Measurements from ENCODE around the gene PTRH2.
A peak's percentile ranks its signal among the peaks of the same experiment; 100 is the strongest.
"Not testable (repeated sequence)": the region's sequence is repeated elsewhere in the genome, so short reads cannot be mapped to it uniquely, and the experiment has no call there.

PTRH2 gene

GRCh38 chr17:59707149-59707970, at the start of gene PTRH2, which contains the start of gene VMP1:
Gene PTRH2, minus strand, starts transcription at chr17:59707430. Its CDS starts 9,452 bp downstream, at chr17:59697978.
Gene VMP1, plus strand, starts transcription at chr17:59707654. Its CDS starts 23,793 bp downstream, at chr17:59731447.
- DNase-seq (ENCODE audit: low spot score), result peak; percentile 100

DNA sequence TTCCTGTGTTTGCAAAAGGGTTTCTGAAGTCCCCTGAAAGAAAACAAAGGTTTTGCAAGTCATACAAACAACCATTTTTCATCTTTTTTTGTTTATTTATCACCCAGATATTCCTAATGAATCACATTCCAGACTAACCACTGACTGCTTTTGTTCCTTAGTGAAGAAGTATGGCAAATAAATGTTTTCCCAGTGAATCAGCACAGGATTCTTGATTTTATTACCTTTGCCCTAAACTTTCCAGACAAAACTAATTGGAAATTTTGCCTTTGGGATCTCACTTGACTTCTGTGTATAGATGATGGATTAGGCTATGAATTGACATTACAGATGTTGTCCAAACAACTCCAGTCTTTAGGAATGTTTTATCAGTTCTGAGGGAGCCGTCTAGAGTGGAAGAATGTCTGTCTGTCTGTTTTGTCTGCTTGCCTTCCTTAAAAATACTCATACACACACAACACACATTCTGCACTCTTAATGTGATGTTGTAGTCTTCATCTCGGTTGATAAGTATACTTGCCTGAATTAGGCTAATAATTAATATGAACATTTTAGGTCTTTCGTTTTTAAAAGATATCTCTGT, 49.1 kb upstream of the PTRH2 start:
- DNase-seq (ENCODE audit: low spot score), result no peak

DNA sequence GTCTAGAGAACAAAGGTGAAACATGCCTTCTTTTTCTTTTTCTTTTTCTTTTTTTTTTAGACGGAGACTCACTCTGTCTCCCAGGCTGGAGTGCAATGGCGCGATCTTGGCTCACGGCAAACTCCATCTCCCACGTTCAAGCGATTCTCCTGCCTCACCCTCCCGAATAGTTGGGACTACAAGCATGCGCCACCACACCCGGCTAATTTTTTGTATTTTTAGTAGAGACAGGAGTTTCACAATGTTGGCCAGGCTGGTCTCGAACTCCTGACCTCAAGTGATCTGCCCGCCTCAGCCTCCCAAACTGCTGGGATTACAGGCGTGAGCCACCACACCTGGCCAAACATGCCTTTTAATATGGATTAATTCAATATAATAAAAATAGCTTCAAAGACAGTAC, 47.8 kb upstream of the PTRH2 start:
- not testable (repeated sequence) for DNase-seq (ENCODE audit: low spot score)

- DNase-seq (ENCODE audit: low spot score), result no peak
Observed at GRCh38 chr17:59754552-59754951, 47.3 kb upstream of the PTRH2 start.

DNA sequence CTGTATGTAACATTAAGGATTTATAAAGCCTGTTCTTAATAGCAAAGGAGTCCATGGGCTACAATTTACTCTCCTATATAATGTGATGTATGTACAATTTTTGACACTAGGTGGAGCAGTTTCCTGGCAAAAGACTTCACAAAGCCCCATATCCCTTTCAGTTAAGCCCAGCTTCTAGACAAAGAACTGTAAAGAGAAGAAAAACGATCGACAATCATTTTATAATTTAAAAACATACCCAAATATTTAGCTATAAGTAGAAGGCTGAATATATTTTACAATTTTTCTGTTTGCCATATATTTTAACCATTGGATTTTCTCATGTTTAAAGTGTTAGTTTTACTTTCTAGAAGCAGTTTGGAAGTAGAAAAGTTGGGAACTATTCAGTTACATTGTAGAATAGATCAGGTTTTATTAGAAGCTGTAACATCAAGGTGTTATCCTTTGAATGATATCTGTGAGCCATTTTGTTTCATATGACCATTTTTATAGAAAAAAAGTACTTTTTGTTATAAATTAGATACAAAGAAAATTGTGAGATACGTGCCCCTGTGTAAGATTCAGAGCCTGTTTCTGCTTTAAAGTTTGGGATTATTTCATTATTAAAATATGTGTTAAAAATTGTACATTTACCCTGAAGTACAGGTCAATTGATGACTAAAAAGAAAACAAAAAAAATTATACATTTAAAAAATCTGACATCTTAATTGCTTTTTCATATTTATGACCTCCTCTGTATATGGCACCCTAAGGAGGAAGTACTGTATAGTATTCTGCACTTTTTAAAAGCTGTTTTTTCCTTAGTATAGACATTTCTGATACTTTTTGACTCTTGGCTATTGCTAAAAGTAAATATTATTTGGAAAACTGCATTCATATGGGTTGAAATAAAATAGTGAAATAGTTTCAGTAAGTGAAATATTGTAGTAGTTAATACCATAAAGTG, 46.6 kb upstream of the PTRH2 start:
- peak; percentile 94 for DNase-seq (ENCODE audit: low spot score)

GRCh38 chr17:59752922-59753321, 45.7 kb upstream of the PTRH2 start:
- no peak for DNase-seq (ENCODE audit: low spot score)

- no peak for DNase-seq (ENCODE audit: low spot score)
Observed at GRCh38 chr17:59752446-59752845, 45.2 kb upstream of the PTRH2 start.

GRCh38 chr17:59751955-59752413, 44.8 kb upstream of the PTRH2 start:
- DNase-seq (ENCODE audit: low spot score), result no peak

DNA sequence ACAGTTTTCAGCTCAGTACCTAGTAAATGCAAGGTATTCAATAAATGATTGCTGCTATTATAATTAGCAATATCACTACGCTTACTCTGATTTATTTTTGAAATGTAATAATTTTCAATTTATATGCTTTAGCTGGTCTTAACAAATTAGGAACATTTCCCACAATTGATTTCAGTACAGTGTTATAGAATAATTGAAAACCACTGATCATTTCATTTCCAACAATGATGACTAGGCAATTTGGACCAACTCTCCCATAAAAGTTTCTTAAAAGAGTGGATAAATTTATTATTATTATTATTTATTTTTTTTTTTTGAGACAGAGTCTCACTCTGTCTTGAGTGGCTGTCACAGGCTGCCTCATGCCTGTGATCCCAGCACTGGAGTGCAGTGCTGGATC, 41.4 kb upstream of the PTRH2 start:
- no peak for DNase-seq (ENCODE audit: low spot score)

GRCh38 chr17:59746849-59747445, 39.7 kb upstream of the PTRH2 start:
- DNase-seq (ENCODE audit: low spot score), result peak; percentile 67

GRCh38 chr17:59745040-59745439, 37.8 kb upstream of the PTRH2 start:
- DNase-seq (ENCODE audit: low spot score), result no peak

- no peak for DNase-seq (ENCODE audit: low spot score)
Observed at GRCh38 chr17:59743842-59744241, 36.6 kb upstream of the PTRH2 start.

- DNase-seq (ENCODE audit: low spot score), result no peak
Observed at GRCh38 chr17:59737324-59737723, 30.1 kb upstream of the PTRH2 start.

DNA sequence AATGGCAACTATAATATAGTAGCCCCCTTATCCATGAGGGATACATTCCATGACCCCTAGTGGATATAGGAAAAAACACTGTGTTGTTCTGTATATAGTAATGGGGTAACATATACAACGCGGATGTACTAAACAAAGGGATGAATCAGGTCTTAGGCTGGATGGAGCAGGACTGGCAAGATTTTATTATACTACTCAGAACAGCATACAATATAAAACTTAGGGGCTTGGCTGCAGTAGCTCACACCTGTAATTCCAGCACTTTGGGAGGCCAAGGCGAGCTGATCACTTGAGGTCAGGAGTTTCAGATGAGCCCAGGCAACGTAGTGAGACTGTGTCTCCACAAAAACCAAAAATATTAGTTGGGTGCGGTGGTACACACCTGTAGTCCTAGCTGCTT, 27.0 kb upstream of the PTRH2 start:
- no peak for DNase-seq (ENCODE audit: low spot score)

DNA sequence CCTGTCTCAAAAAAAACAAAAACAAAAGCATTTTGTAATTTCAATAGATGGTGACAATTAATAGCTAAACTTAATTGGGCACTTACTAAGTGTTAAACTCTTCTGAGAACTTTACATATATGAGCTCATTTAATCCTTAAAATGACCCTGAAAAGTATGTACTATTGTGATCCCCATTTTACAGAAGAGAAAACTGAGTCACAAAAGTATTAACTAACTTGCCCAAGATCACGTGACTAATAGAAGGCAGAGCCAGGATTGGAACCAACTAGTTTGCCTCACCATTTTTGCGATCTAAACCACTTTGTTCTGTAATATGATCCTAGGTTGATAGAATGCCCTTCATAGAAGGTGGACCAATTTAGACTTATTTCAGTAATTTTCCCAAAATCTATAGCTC, 26.5 kb upstream of the PTRH2 start:
- DNase-seq (ENCODE audit: low spot score), result no peak

- no peak for DNase-seq (ENCODE audit: low spot score)
Observed at GRCh38 chr17:59730268-59730834, 23.1 kb upstream of the PTRH2 start.

- DNase-seq (ENCODE audit: low spot score), result no peak
Observed at GRCh38 chr17:59727817-59728533, 20.7 kb upstream of the PTRH2 start.

DNA sequence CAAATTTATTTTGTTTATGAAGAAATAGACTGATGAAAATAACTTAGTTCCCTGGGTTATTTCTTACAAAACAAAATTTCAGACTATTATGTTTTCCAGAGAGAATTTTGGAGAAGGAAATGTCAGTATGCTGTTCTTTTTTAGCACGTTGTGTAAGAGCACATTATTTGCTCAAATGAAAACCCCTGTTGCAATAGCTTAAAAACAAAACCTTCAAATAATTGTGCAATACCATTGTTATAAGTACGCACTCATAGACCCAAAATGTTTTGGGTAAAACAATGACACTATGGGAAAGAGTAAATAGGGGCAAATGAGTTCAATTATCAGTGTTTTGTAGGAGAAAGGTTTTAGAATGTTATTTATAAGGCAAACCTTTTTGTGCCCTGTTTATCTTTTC, 18.5 kb upstream of the PTRH2 start:
- no peak for DNase-seq (ENCODE audit: low spot score)

DNA sequence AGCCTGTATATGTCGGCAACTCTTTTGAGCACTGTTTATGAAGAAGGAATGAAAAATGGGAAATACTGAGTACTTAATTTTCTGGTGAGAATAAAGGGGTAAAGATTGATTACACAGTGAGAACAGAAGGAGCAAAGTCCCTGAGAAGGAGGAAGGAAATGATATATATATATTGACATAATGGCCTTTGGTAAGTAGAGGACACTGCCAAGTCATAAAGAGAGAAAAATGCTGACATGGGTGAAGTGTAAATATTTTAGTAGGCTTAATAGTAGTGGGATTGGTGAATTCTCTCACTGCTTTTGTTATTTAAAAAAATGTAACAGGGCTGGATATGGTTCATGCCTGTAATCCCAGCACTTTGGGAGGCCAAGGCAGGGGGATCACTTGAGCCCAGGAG, 16.4 kb upstream of the PTRH2 start:
- no peak for DNase-seq (ENCODE audit: low spot score)

- DNase-seq (ENCODE audit: low spot score), result no peak
Observed at GRCh38 chr17:59723041-59723440, 15.8 kb upstream of the PTRH2 start.

- no peak for DNase-seq (ENCODE audit: low spot score)
Observed at GRCh38 chr17:59722623-59723022, 15.4 kb upstream of the PTRH2 start.

All from NAMALWA (cell line).